HepG2 (cell line): Measurements from ENCODE around the gene MRI1.
A peak's percentile ranks its signal among the peaks of the same experiment; 100 is the strongest.

Experiments
- CHD2 ChIP-seq: IDR thresholded peaks from 2 replicates; pipeline ENCODE4 v1.6.1; 2011; ENCODE audit warnings: low read depth, low read length, improper control_type of control experiment
- CREM ChIP-seq, 2 experiments: sonication (generic) in 1 of 2; formaldehyde crosslinking in 1 of 2; IDR thresholded peaks; 2 replicates each; pipeline versions ENCODE4 v1.4.0 to v1.6.1; 2016 to 2020; ENCODE audit warnings: antibody characterized with exemption in 1 of 2, mild to moderate bottlenecking in 1 of 2, missing genetic modification reagents in 1 of 2
- EP300 ChIP-seq, 3 experiments: sonication (generic) in 1 of 3; formaldehyde crosslinking in 1 of 3; IDR thresholded peaks; 2 replicates each; pipeline versions ENCODE4 v1.5.1 to v1.6.1; 2011 to 2020; ENCODE audit warnings: low read depth in 2 of 3, low read length in 2 of 3, borderline replicate concordance in 1 of 3, improper control_type of control experiment in 1 of 3, mild to moderate bottlenecking in 1 of 3, missing genetic modification reagents in 1 of 3, moderate library complexity in 1 of 3
- GTF2F1 ChIP-seq: fragments of 150-350 bp; IDR thresholded peaks from 2 replicates; pipeline ENCODE4 v1.6.1; 2014; ENCODE audit warnings: low read length
- SALL1 ChIP-seq: sonication (generic); formaldehyde crosslinking; IDR thresholded peaks from 2 replicates; pipeline ENCODE4 v1.8.0; 2022; ENCODE audit warnings: mild to moderate bottlenecking, missing genetic modification reagents
- WIZ ChIP-seq: sonication (generic); formaldehyde crosslinking; IDR thresholded peaks from 2 replicates; pipeline ENCODE4 v1.5.1; 2020; ENCODE audit warnings: mild to moderate bottlenecking, missing genetic modification reagents
- ZNF598 ChIP-seq: sonication (generic); formaldehyde crosslinking; IDR thresholded peaks from 2 replicates; pipeline ENCODE4 v1.5.1; 2020; ENCODE audit warnings: mild to moderate bottlenecking, missing genetic modification reagents, borderline replicate concordance
- ZNF768 ChIP-seq: sonication (generic); formaldehyde crosslinking; IDR thresholded peaks from 2 replicates; pipeline ENCODE4 v1.4.0; 2020; ENCODE audit warnings: missing genetic modification reagents

- TF ChIP-seq SALL1 (CRISPR knock-in tag) (peak; percentile 46; the same call in 1 of the 2 replicates), ZNF768 (CRISPR knock-in tag) (no peak), CREM (IDR thresholded peaks at IDR 0.05) (no peak), CREM (CRISPR knock-in tag; IDR thresholded peaks at IDR 0.05) (no peak), CHD2 (no peak), GTF2F1 (no peak), WIZ (no peak), EP300 (IDR thresholded peaks at IDR 0.05; ENCODE audit: low read depth in 2 of 2, low read length in 2 of 2) (no peak), EP300 (CRISPR knock-in tag; IDR thresholded peaks at IDR 0.05; ENCODE audit: borderline replicate concordance) (no peak), ZNF598 (no peak)
Observed at GRCh38 chr19:13765395-13766094, 1.2 kb downstream of the MRI1 start.
